8988T (cell line): ENCODE measurements around the gene RNASE11.
"Not testable (repeated sequence)": the region's sequence is repeated elsewhere in the genome, so short reads cannot be mapped to it uniquely, and the experiment has no call there.

ENCODE experiments used
- DNase-seq: peaks from one replicate; pipeline ENCODE4 v3.0.0; 2011

RNASE11 gene

GRCh38 chr14:20578325-20578724, 9.5 kb downstream of the RNASE11 start:
- no peak for DNase-seq

- DNase-seq: not testable (repeated sequence)
These were observed 15.3 kb downstream of the RNASE11 start for GRCh38 chr14:20572382-20572990.

GRCh38 chr14:20570720-20571119, 17.1 kb downstream of the RNASE11 start:
- not testable (repeated sequence) for DNase-seq

GRCh38 chr14:20569865-20570264, 17.9 kb downstream of the RNASE11 start:
- not testable (repeated sequence) for DNase-seq

GRCh38 chr14:20569066-20569465, 18.7 kb downstream of the RNASE11 start:
- DNase-seq: no peak

GRCh38 chr14:20568393-20568792, 19.4 kb downstream of the RNASE11 start:
- DNase-seq: no peak

- not testable (repeated sequence) for DNase-seq
These were observed 20.6 kb downstream of the RNASE11 start for GRCh38 chr14:20567199-20567598.

GRCh38 chr14:20564501-20564997, 23.3 kb downstream of the RNASE11 start:
- no peak for DNase-seq

- no peak for DNase-seq
These were observed 23.8 kb downstream of the RNASE11 start for GRCh38 chr14:20563971-20564370.

- no peak for DNase-seq
These were observed 26.8 kb downstream of the RNASE11 start, which contains the start of gene RNASE9 for GRCh38 chr14:20560961-20561360. Gene RNASE9, minus strand, starts transcription at chr14:20561047.

GRCh38 chr14:20559461-20559904, 28.3 kb downstream of the RNASE11 start:
- no peak for DNase-seq

- no peak for DNase-seq
These were observed 30.6 kb downstream of the RNASE11 start for GRCh38 chr14:20557212-20557542.

GRCh38 chr14:20556500-20557211, 31.1 kb downstream of the RNASE11 start:
- no peak for DNase-seq

GRCh38 chr14:20555845-20556244, 32.0 kb downstream of the RNASE11 start:
- no peak for DNase-seq

- DNase-seq: no peak
These were observed 34.8 kb downstream of the RNASE11 start for GRCh38 chr14:20553024-20553423.

GRCh38 chr14:20551606-20552005, 36.2 kb downstream of the RNASE11 start:
- DNase-seq: no peak

GRCh38 chr14:20550926-20551325, 36.9 kb downstream of the RNASE11 start:
- DNase-seq: no peak

- DNase-seq: no peak
These were observed 39.2 kb downstream of the RNASE11 start for GRCh38 chr14:20548414-20549158.

- DNase-seq: no peak
These were observed 40.9 kb downstream of the RNASE11 start for GRCh38 chr14:20546877-20547276.

- no peak for DNase-seq
These were observed 47.9 kb downstream of the RNASE11 start for GRCh38 chr14:20539906-20540305.
